H1 (cell line): ENCODE results near the gene GALT. TPM values are rescaled to one million over a fixed set of nuclear protein-coding genes. Genes with fewer than 3 reads are reported as not detected.
A peak's percentile ranks its signal among the peaks of the same experiment; 100 is the strongest.

Experiments
- CTCF ChIA-PET: fragments of 300-600 bp; sonication (Branson Sonifier 250); formaldehyde crosslinking; loops from one replicate; lab custom pipeline; 2021; ENCODE audit not compliant: partially characterized antibody; lab: Charles Lee
- POLR2A ChIA-PET: fragments of 300-600 bp; sonication (Branson Sonifier 250); formaldehyde crosslinking; loops from one replicate; lab custom pipeline; 2021; ENCODE audit warnings: inconsistent platforms; ENCODE audit not compliant: partially characterized antibody; lab: Charles Lee
- DNase-seq, 2 experiments: peaks; one replicate each; pipeline versions ENCODE4 v3.0.0 to v3.0.0-alpha.2; 2010 to 2022; ENCODE audit warnings: low spot score in 2 of 2, low read depth in 1 of 2, mixed read lengths in 1 of 2
- FAIRE-seq: peaks from 2 replicates; lab custom pipeline; 2011; peaks lifted over from hg19 to GRCh38; lab: Jason Lieb, UNC
- H2AFZ ChIP-seq: 2 replicates; pipeline ENCODE4 v1.8.1; 2012; ENCODE audit warnings: low read length, inconsistent platforms
- H2AK5ac ChIP-seq: 2 replicates; pipeline ENCODE4 v1.6.1; 2013; ENCODE audit warnings: low read depth, low read length
- H2BK120ac ChIP-seq: replicated peaks from 2 replicates; pipeline ENCODE3; 2013; ENCODE audit warnings: low read depth, low read length, inconsistent platforms
- H2BK12ac ChIP-seq: 2 replicates; pipeline ENCODE4 v1.6.1; 2013; ENCODE audit warnings: low read depth, low read length
- H2BK15ac ChIP-seq: 2 replicates; pipeline ENCODE4 v1.6.1; 2013; ENCODE audit warnings: low read length
- H2BK20ac ChIP-seq: 2 replicates; pipeline ENCODE4 v1.6.1; 2013; ENCODE audit warnings: low read length
- H2BK5ac ChIP-seq: 2 replicates; pipeline ENCODE4 v1.6.1; 2013; ENCODE audit warnings: low read depth, low read length
- H3K14ac ChIP-seq: 2 replicates; pipeline ENCODE4 v1.6.1; 2013; ENCODE audit warnings: inconsistent platforms; ENCODE audit not compliant: insufficient read length
- H3K18ac ChIP-seq: 2 replicates; pipeline ENCODE4 v1.6.1; 2013; ENCODE audit warnings: low read length; ENCODE audit errors: extremely low read depth
- H3K23ac ChIP-seq: 2 replicates; pipeline ENCODE4 v1.6.1; 2013; ENCODE audit warnings: inconsistent platforms; ENCODE audit not compliant: insufficient read length
- H3K23me2 ChIP-seq: 2 replicates; pipeline ENCODE4 v1.6.1; 2013; ENCODE audit warnings: low read depth, low read length
- H3K27ac ChIP-seq: 2 replicates; pipeline ENCODE4 v1.6.1; 2011; ENCODE audit warnings: low read depth, low read length, inconsistent platforms
- H3K27me3 ChIP-seq, 4 experiments: replicated peaks in 1 of 4; 1 replicate in 1 of 4; 2 replicates in 3 of 4; pipeline versions ENCODE4 v1.6.1 to v1.8.1; 2011 to 2013; ENCODE audit warnings: low read length in 3 of 4, mild to moderate bottlenecking in 3 of 4, inconsistent platforms in 2 of 4, mixed read lengths in 2 of 4, moderate library complexity in 1 of 4; ENCODE audit not compliant: control insufficient read depth in 3 of 4, insufficient read depth in 3 of 4; ENCODE audit errors: extremely low read depth in 1 of 4
- H3K36me3 ChIP-seq, 4 experiments: 2 replicates each; pipeline versions ENCODE4 v1.6.1 to v1.8.1; 2011 to 2013; ENCODE audit warnings: mild to moderate bottlenecking in 4 of 4, low read length in 3 of 4, moderate library complexity in 2 of 4, control low read depth in 1 of 4, inconsistent platforms in 1 of 4; ENCODE audit not compliant: insufficient read depth in 4 of 4, control insufficient read depth in 2 of 4
- H3K4ac ChIP-seq: replicated peaks from 2 replicates; pipeline ENCODE3; 2013; ENCODE audit warnings: low read length, low read depth, mixed read lengths, inconsistent platforms; ENCODE audit not compliant: insufficient read length
- H3K4me1 ChIP-seq, 4 experiments: replicated peaks in 1 of 4; 1 replicate in 1 of 4; 2 replicates in 3 of 4; pipeline versions ENCODE4 v1.6.1 to v1.8.1; 2011 to 2013; ENCODE audit warnings: low read length in 3 of 4, inconsistent platforms in 2 of 4, mixed read lengths in 1 of 4; ENCODE audit not compliant: insufficient read depth in 4 of 4, control insufficient read depth in 3 of 4
- H3K4me2 ChIP-seq, 2 experiments: 2 replicates each; pipeline versions ENCODE4 v1.6.1 to v1.8.1; 2011 to 2013; ENCODE audit warnings: low read depth in 2 of 2, low read length in 2 of 2, control low read depth in 1 of 2, inconsistent platforms in 1 of 2, mild to moderate bottlenecking in 1 of 2; ENCODE audit not compliant: insufficient read depth in 1 of 2
- H3K4me3 ChIP-seq, 4 experiments: fragments of 200-600, 300-600 bp in 1 of 4; sonication (generic), shearing (Covaris generic), sonication (Bioruptor Twin) in 1 of 4; 2 replicates each; pipeline versions ENCODE4 v1.5.1 to v1.8.1; 2011 to 2016; ENCODE audit warnings: low read length in 4 of 4, low read depth in 3 of 4, control low read depth in 2 of 4, inconsistent platforms in 2 of 4, mild to moderate bottlenecking in 2 of 4, mixed read lengths in 1 of 4, moderate library complexity in 1 of 4; ENCODE audit not compliant: insufficient read depth in 2 of 4; ENCODE audit errors: extremely low read depth in 1 of 4
- H3K56ac ChIP-seq: replicated peaks from 2 replicates; pipeline ENCODE3; 2013; ENCODE audit warnings: low read depth, mild to moderate bottlenecking, mixed read lengths, low read length, inconsistent platforms; ENCODE audit not compliant: insufficient read length
- H3K79me1 ChIP-seq: 2 replicates; pipeline ENCODE4 v1.6.1; 2013; ENCODE audit warnings: low read depth, low read length, control low read depth
- H3K79me2 ChIP-seq, 2 experiments: 2 replicates each; pipeline versions ENCODE4 v1.6.1 to v1.8.1; 2012 to 2013; ENCODE audit warnings: low read length in 2 of 2, mild to moderate bottlenecking in 2 of 2, inconsistent platforms in 1 of 2; ENCODE audit not compliant: insufficient read depth in 2 of 2, control insufficient read depth in 1 of 2
- H3K9ac ChIP-seq, 4 experiments: replicated peaks in 1 of 4; 1 replicate in 1 of 4; 2 replicates in 3 of 4; pipeline versions ENCODE4 v1.6.1 to v1.8.1; 2011 to 2013; ENCODE audit warnings: low read depth in 3 of 4, low read length in 3 of 4, control low read depth in 2 of 4, mild to moderate bottlenecking in 2 of 4, moderate library complexity in 2 of 4, inconsistent platforms in 1 of 4; ENCODE audit errors: extremely low read depth in 1 of 4
- H3K9me3 ChIP-seq, 2 experiments: 2 replicates each; pipeline versions ENCODE4 v1.6.1 to v1.8.1; 2012 to 2013; ENCODE audit warnings: mild to moderate bottlenecking in 2 of 2, moderate library complexity in 2 of 2, control low read depth in 1 of 2, inconsistent platforms in 1 of 2, low read depth in 1 of 2, low read length in 1 of 2, mixed read lengths in 1 of 2; ENCODE audit not compliant: insufficient read depth in 2 of 2
- H4K20me1 ChIP-seq, 2 experiments: replicated peaks in 1 of 2; 2 replicates each; pipeline versions ENCODE3 to v1.8.1; 2011 to 2013; ENCODE audit warnings: inconsistent platforms in 2 of 2, low read length in 2 of 2, mild to moderate bottlenecking in 1 of 2; ENCODE audit not compliant: insufficient read depth in 2 of 2, control insufficient read depth in 1 of 2
- H4K5ac ChIP-seq: 2 replicates; pipeline ENCODE4 v1.6.1; 2013; ENCODE audit warnings: low read length, low read depth, mixed read lengths, inconsistent platforms; ENCODE audit not compliant: insufficient read length
- H4K8ac ChIP-seq: 2 replicates; pipeline ENCODE4 v1.8.0; 2013; ENCODE audit warnings: mild to moderate bottlenecking, moderate library complexity, low read length, inconsistent platforms; ENCODE audit not compliant: insufficient read depth; ENCODE audit errors: extremely low read depth
- H4K91ac ChIP-seq: replicated peaks from 2 replicates; pipeline ENCODE3; 2013; ENCODE audit warnings: low read length, mixed read lengths, inconsistent platforms; ENCODE audit not compliant: insufficient read length
- CBX5 ChIP-seq: fragments of 300-800, 300-1000 bp; sonication (generic); IDR thresholded peaks from 2 replicates; pipeline ENCODE4 v1.7.1; 2016; ENCODE audit warnings: antibody characterized with exemption, low read length, low read depth
- CEBPB ChIP-seq: IDR thresholded peaks from 2 replicates; pipeline ENCODE4 v1.6.1; 2012; ENCODE audit warnings: low read depth, low read length
- GABPA ChIP-seq: IDR thresholded peaks from 2 replicates; pipeline ENCODE4 v1.6.1; 2011; ENCODE audit warnings: mild to moderate bottlenecking, low read length, moderate library complexity, borderline replicate concordance; ENCODE audit not compliant: insufficient read depth
- POU5F1 ChIP-seq: IDR thresholded peaks from 2 replicates; pipeline ENCODE4 v1.6.1; 2011; ENCODE audit warnings: low read depth, mild to moderate bottlenecking, low read length, moderate library complexity
- RNF2 ChIP-seq: fragments of 200-900, 300-1000 bp; sonication (generic); IDR thresholded peaks from 2 replicates; pipeline ENCODE4 v1.7.1; 2016; ENCODE audit warnings: borderline replicate concordance, low read depth, mild to moderate bottlenecking, antibody characterized with exemption, low read length; ENCODE audit not compliant: poor library complexity, severe bottlenecking; ENCODE audit errors: missing control alignments
- SIX5 ChIP-seq: IDR thresholded peaks from 2 replicates; pipeline ENCODE4 v1.6.1; 2011; ENCODE audit warnings: mild to moderate bottlenecking, low read depth, low read length
- SRF ChIP-seq: IDR thresholded peaks from 2 replicates; pipeline ENCODE4 v1.6.1; 2011; ENCODE audit warnings: mild to moderate bottlenecking, low read depth, low read length, moderate library complexity
- TAF7 ChIP-seq: optimal IDR thresholded peaks from 2 replicates; pipeline ENCODE3; 2011; ENCODE audit warnings: low read depth, mild to moderate bottlenecking, inconsistent platforms, low read length, moderate library complexity, borderline replicate concordance
- WGBS, 2 experiments: shearing (Covaris generic) in 1 of 2; methylation state at CpG; one replicate each; pipeline versions ENCODE4 v1.1.6 to v1.1.7; 2013 to 2015; ENCODE audit warnings: low lambda C conversion rate in 2 of 2, mixed read lengths in 2 of 2, inconsistent platforms in 1 of 2, low coverage in 1 of 2, missing lambda C conversion rate in 1 of 2; ENCODE audit not compliant: insufficient replicate concordance in 2 of 2, insufficient coverage in 1 of 2, insufficient read length in 1 of 2; ENCODE audit errors: extremely low coverage in 1 of 2, missing lambda C conversion rate in 1 of 2; 5-methylcytosine and 5-hydroxymethylcytosine counted together
- polyA plus RNA-seq, 7 experiments: library from polyadenylated mRNA; depleted of rRNA in 3 of 7; stranded (reverse) in 5 of 7; unstranded in 2 of 7; fragments of >200 nt in 5 of 7; fragments of 200-250 nt in 2 of 7; gene quantifications; 1 replicate in 5 of 7; 2 replicates in 1 of 7; 4 replicates in 1 of 7; pipeline versions ENCODE4 v1.2.1 to v1.2.3, GENCODE V29; 2011 to 2013; ENCODE audit warnings: missing spikeins in 2 of 7, mixed read lengths in 2 of 7
- total RNA-seq: library from RNA; stranded (reverse); fragmentation: NEBNext Ultra II Directional; extraction: Animal tissue kit (Norgen Biotek cat#: 25700); gene quantifications from 2 replicates; pipeline ENCODE4 v1.2.1, GENCODE V29; 2021
- TF ChIP-seq, protein P1 (sequence below): IDR thresholded peaks from 2 replicates; pipeline ENCODE4 v1.6.1; 2011; ENCODE audit warnings: low read length, improper control_type of control experiment

GALT gene
- total and polyA plus RNA-seq, 2 of the 8 experiments (the other 6 are each of a cell fraction or from before 2014, with no cell fraction given) = 21.9 to 50.6 TPM

DNA sequence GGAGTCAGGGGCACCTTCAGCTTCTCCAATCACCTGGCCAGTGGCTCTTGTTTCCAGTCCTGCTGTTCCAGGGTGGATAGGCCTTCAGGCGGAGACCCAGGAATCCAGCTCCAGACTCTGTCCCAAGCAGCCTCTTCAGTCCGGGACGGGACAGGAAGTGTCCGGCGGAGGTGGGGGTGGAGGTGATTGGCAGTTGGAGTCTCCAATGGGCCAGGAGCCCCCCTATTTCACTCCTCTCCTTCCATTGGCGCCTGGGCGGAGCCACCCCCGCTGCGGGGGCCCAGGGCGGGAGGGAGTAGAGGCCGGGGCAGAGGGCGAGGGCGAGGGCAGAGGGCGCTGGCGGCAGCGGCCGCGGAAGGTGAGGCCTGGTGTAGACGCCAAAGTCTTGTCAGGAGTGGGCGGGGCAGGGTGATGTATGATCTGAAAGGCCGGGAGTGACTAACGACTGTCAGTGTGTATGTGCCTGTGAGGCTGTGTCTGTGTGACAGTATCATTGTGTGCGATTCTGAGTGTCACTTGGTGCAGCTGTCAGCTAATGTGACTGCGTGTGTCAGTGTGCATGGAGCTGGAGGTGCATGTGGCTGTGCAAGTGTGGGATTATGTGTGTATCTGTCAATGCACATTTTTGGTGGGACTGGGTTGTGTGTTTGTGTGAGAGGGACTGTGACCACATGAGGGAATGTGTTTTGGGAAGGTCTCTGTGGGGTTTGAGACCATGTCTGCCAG, 5.6 kb downstream of the GALT start, which contains the start of gene IL11RA:
Gene IL11RA (plus strand): TSS at position 310 of the 726 bp plus-strand sequence. CDS start 3,033 bp downstream, outside the sequence.
- no peak within 1 kb of the TSS for H2BK120ac ChIP-seq
- H3K56ac ChIP-seq = no peak within 1 kb of the TSS
- H3K27me3 ChIP-seq = no peaks in the 10 kb centered on the region; a peak in 1 of 7 replicates
- WGBS, 2 experiments = 14% methylated on average over 14 of the region's 24 CpGs; no CpG with 5 or more reads in 1 of the 2 experiments
- FAIRE-seq = peak; percentile 13
- no peak within 1 kb of the TSS; the same call in 1 of the 2 replicates for H2BK20ac ChIP-seq
- H3K79me1 ChIP-seq = peaks cover 6% of the 10 kb centered on the region; the same call in 1 of the 2 replicates
- H2BK12ac ChIP-seq = peak within 1 kb of the TSS; percentile 77; the same call in 1 of the 2 replicates
- ChIA-PET POLR2A (interaction anchor here (1.4 to 12.8 kb wide), 4 partner anchors 10 to 59 kb away, joined by 3 to 127 read pairs (median 48); partner anchors contain the start of genes ARID3C, CCL27 and SIGMAR1), CTCF (interaction anchor here (1.0 to 15.2 kb wide), 5 partner anchors 9 to 50 kb away, joined by 3 to 277 read pairs (median 4); partner anchors contain the start of genes GALT and SIGMAR1)
- H4K20me1 ChIP-seq = peaks cover 1 to 10% of the 10 kb centered on the region in 2 experiments
- H3K18ac ChIP-seq = peak within 1 kb of the TSS; percentile 85
- peak within 1 kb of the TSS; percentile 65; the same call in 1 of the 2 replicates for H2AFZ ChIP-seq
- H3K27ac ChIP-seq = no peak within 1 kb of the TSS; the same call in 1 of the 2 replicates
- peaks cover 6 to 30% (median 15%) of the 10 kb centered on the region in 4 experiments for H3K4me1 ChIP-seq
- peak within 1 kb of the TSS; percentile 50 for H4K5ac ChIP-seq
- H3K4me2 ChIP-seq = peak within 1 kb of the TSS; percentile 65 to 77
- H3K9ac ChIP-seq = peak within 1 kb of the TSS in 2 of 4 experiments; percentile 33 to 66; a peak in 4 of 7 replicates
- H3K79me2 ChIP-seq = peaks cover 0 to 12% of the 10 kb centered on the region in 2 experiments; a peak in 1 of 4 replicates
- H3K36me3 ChIP-seq = peaks cover 3 to 23% (median 8%) of the 10 kb centered on the region in 4 experiments; a peak in 7 of 8 replicates
- H3K4me3 ChIP-seq = peak within 1 kb of the TSS; percentile 48 to 65 (median 57)
- no peak within 1 kb of the TSS for H4K8ac ChIP-seq
- peak within 1 kb of the TSS; percentile 92; the same call in 1 of the 2 replicates for H2BK15ac ChIP-seq
- no peak within 1 kb of the TSS for H3K4ac ChIP-seq
- no peak within 1 kb of the TSS for H4K91ac ChIP-seq
- H3K14ac ChIP-seq = no peak within 1 kb of the TSS
- no peaks in the 10 kb centered on the region for H3K9me3 ChIP-seq
- peaks cover 10% of the 10 kb centered on the region for H3K23me2 ChIP-seq
- H3K23ac ChIP-seq = no peak within 1 kb of the TSS
- no peak within 1 kb of the TSS; the same call in 1 of the 2 replicates for H2BK5ac ChIP-seq
- peak; percentile 81 to 94 for DNase-seq
- H2AK5ac ChIP-seq = 0 out of 2 replicates have a peak within 1 kb of the TSS, but pooled peaks have one; percentile 75
- TF ChIP-seq CEBPB (no peak), POU5F1 (no peak), CBX5 (no peak), GABPA (peak; percentile 75; the same call in 1 of the 2 replicates), TAF7 (no peak), RNF2 (no peak), SRF (no peak), SIX5 (no peak)
- TF ChIP-seq, protein P1, sequence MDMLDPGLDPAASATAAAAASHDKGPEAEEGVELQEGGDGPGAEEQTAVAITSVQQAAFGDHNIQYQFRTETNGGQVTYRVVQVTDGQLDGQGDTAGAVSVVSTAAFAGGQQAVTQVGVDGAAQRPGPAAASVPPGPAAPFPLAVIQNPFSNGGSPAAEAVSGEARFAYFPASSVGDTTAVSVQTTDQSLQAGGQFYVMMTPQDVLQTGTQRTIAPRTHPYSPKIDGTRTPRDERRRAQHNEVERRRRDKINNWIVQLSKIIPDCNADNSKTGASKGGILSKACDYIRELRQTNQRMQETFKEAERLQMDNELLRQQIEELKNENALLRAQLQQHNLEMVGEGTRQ = no peak
